Skeletal muscle satellite cell (primary cell): ENCODE results near the gene ZNF622.
"Not testable (repeated sequence)": the region's sequence is repeated elsewhere in the genome, so short reads cannot be mapped to it uniquely, and the experiment has no call there.

Source experiments
- H3K27me3 ChIP-seq: 2 replicates; pipeline ENCODE4 v1.7.0; 2013; ENCODE audit warnings: low read length; ENCODE audit not compliant: control insufficient read depth, insufficient read depth
- H3K36me3 ChIP-seq: 2 replicates; pipeline ENCODE4 v1.7.0; 2013; ENCODE audit warnings: mild to moderate bottlenecking, control low read depth, low read length; ENCODE audit not compliant: insufficient read depth
- H3K4me1 ChIP-seq: 2 replicates; pipeline ENCODE4 v1.7.0; 2013; ENCODE audit warnings: low read length; ENCODE audit not compliant: control insufficient read depth, insufficient read depth
- H3K4me2 ChIP-seq: 2 replicates; pipeline ENCODE4 v1.7.0; 2013; ENCODE audit warnings: mild to moderate bottlenecking, low read length
- H3K4me3 ChIP-seq: 2 replicates; pipeline ENCODE4 v1.7.0; 2013; ENCODE audit warnings: low read length
- H3K9ac ChIP-seq: 2 replicates; pipeline ENCODE4 v1.7.0; 2013; ENCODE audit warnings: mild to moderate bottlenecking, low read depth, low read length, moderate library complexity
- H3K9me3 ChIP-seq: replicated peaks from 2 replicates; pipeline ENCODE4 v1.7.0; 2013; ENCODE audit warnings: mild to moderate bottlenecking, control low read depth, low read length

ZNF622 gene

DNA sequence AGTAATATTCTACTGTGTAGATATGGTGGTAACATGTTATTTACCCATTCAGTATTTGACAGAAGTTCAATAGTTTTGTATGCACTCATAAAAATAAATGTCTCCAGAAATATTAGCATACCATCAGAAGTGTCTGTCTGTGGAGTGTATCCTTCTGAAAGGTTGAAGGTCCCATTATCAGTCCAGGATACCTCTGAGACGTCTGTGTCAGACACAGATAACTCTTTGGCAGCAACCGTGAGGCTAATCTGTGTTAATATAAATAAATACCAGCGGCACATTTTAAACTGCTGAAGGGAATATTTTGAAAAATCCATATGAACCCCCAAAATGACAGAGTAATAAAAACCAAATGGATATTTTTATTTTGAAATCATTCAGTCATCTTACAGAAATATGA lies 11.9 kb upstream of the ZNF622 start:
- no peaks in the 10 kb centered on the region for H3K9me3 ChIP-seq
- H3K4me3 ChIP-seq, result no peak overlapping the region
- no peaks in the 10 kb centered on the region for H3K27me3 ChIP-seq
- no peak overlapping the region for H3K4me2 ChIP-seq
- H3K9ac ChIP-seq, result no peak overlapping the region
- H3K4me1 ChIP-seq, result no peaks in the 10 kb centered on the region
- H3K36me3 ChIP-seq, result no peaks in the 10 kb centered on the region

- not testable (repeated sequence) for H3K36me3 ChIP-seq, H3K27me3 ChIP-seq, H3K4me2 ChIP-seq, H3K4me1 ChIP-seq, H3K9me3 ChIP-seq, H3K4me3 ChIP-seq, H3K9ac ChIP-seq
Observed at GRCh38 chr5:16476417-16476816, 10.8 kb upstream of the ZNF622 start.

DNA sequence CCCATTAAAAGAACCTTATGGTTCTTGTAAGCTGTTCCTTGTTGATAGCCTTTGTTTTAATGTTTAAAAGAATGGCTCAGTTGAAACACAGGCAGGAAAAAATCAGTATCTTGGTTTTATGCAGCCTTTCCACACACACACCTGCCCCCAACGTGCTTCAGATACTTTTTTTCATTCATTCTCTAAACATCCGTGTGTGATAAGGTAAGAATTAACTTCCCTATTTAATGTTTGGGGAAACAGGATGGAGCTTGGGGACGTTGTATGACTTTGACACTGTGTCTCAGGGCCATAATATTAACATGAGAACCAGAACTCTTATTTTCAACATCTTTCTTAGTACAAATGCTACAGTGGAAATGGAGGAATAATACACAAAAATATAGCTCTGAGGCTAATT lies 5.8 kb upstream of the ZNF622 start:
- no peaks in the 10 kb centered on the region for H3K9me3 ChIP-seq
- H3K4me2 ChIP-seq, result no peak overlapping the region
- H3K36me3 ChIP-seq, result no peaks in the 10 kb centered on the region
- H3K9ac ChIP-seq, result no peak overlapping the region
- H3K27me3 ChIP-seq, result no peaks in the 10 kb centered on the region
- H3K4me1 ChIP-seq, result peaks cover 17% of the 10 kb centered on the region
- H3K4me3 ChIP-seq, result no peak overlapping the region

DNA sequence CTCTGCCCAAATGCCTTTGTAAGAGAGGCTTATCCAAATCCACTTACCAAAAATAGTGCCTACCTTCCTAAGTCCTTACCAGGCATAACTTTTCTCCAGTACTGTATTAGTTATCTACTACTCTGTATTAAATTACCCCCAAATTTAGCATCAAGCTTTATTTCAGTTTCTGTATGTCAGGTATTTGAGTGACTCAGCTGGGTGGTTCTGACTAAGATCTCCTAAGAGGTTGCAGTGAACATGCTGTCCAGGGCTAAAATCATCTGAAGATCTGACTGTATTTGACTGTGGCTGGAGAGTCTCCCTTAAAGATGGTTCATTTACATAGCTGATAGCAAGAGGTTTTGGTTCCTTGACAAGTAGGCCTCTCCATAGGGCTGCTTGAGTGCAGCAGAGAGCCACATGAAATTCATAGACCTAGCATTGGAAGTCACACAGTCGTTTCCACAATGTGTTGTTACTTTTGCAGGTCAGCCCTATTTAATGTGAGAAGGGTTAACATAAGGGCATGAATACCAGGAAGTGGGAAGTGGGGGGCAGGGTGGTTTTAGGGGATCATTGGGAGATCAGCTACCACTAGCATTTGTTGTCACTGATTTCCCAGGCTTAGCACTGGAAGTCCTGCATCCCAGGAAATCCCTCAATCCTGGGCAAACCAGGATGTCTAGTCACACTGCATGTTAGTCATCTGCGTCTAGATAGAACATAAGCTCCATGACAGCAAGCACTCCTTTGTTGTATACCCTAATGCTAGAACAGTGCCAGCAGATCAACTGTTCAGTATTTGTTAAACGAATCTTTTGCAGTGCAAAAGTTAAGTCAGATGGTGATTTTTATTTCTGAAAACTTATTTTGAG lies 2.0 kb upstream of the ZNF622 start:
- peak overlapping the region; percentile 92 for H3K4me2 ChIP-seq
- H3K9ac ChIP-seq, result no peak overlapping the region
- no peaks in the 10 kb centered on the region for H3K9me3 ChIP-seq
- H3K36me3 ChIP-seq, result peaks cover 10% of the 10 kb centered on the region
- H3K4me1 ChIP-seq, result peaks cover 36% of the 10 kb centered on the region
- H3K4me3 ChIP-seq, result peak overlapping the region; percentile 90
- no peaks in the 10 kb centered on the region for H3K27me3 ChIP-seq

GRCh38 chr5:16464664-16465543 lies 696 bp downstream of the ZNF622 start:
- peak overlapping the region; percentile 90 for H3K4me3 ChIP-seq
- H3K9ac ChIP-seq, result peak overlapping the region; percentile 98
- no peaks in the 10 kb centered on the region for H3K9me3 ChIP-seq
- peaks cover 33% of the 10 kb centered on the region for H3K36me3 ChIP-seq
- peak overlapping the region; percentile 92 for H3K4me2 ChIP-seq
- peaks cover 58% of the 10 kb centered on the region for H3K4me1 ChIP-seq
- no peaks in the 10 kb centered on the region for H3K27me3 ChIP-seq

- Histone ChIP-seq H3K27me3 (no peaks in the 10 kb centered on the region), H3K9me3 (no peaks in the 10 kb centered on the region), H3K4me2 (peak overlapping the region; percentile 92), H3K4me1 (peaks cover 65% of the 10 kb centered on the region), H3K9ac (peak overlapping the region; percentile 98), H3K36me3 (peaks cover 40% of the 10 kb centered on the region), H3K4me3 (peak overlapping the region; percentile 90)
Observed at GRCh38 chr5:16464231-16464630, 1.4 kb downstream of the ZNF622 start.

DNA sequence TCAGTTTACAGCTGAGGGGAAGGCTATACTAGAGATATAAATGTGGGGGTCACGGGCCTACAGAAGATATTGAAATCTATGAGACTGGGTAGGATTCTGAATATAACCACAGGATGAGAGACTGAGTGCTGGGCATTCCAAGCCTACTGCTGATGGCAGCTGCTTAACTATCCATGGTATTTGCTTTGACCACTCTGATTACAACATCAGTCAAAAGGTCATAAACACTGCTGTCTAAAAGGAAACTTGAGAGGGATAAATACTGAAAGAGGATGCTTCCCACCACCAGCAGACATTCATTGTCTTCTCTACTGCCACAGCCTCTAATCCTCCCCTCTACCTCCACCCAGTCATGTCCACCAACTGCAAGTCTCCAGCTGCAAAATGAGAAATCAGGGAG lies 3.8 kb downstream of the ZNF622 start:
- peaks cover 62% of the 10 kb centered on the region for H3K36me3 ChIP-seq

GRCh38 chr5:16461026-16461425 lies 4.6 kb downstream of the ZNF622 start:
- H3K9me3 ChIP-seq, result no peaks in the 10 kb centered on the region
- peaks cover 66% of the 10 kb centered on the region for H3K36me3 ChIP-seq
- peak overlapping the region; percentile 39 for H3K4me3 ChIP-seq
- peak overlapping the region; percentile 58 for H3K9ac ChIP-seq
- peaks cover 75% of the 10 kb centered on the region for H3K4me1 ChIP-seq
- H3K4me2 ChIP-seq, result peak overlapping the region; percentile 71
- no peaks in the 10 kb centered on the region for H3K27me3 ChIP-seq

More for the DNA sequence above, 3.8 kb downstream of the ZNF622 start:
- peaks cover 71% of the 10 kb centered on the region for H3K4me1 ChIP-seq
- H3K4me3 ChIP-seq, result peak overlapping the region; percentile 39
- H3K27me3 ChIP-seq, result no peaks in the 10 kb centered on the region
- peak overlapping the region; percentile 71 for H3K4me2 ChIP-seq
- no peaks in the 10 kb centered on the region for H3K9me3 ChIP-seq
- H3K9ac ChIP-seq, result peak overlapping the region; percentile 58

DNA sequence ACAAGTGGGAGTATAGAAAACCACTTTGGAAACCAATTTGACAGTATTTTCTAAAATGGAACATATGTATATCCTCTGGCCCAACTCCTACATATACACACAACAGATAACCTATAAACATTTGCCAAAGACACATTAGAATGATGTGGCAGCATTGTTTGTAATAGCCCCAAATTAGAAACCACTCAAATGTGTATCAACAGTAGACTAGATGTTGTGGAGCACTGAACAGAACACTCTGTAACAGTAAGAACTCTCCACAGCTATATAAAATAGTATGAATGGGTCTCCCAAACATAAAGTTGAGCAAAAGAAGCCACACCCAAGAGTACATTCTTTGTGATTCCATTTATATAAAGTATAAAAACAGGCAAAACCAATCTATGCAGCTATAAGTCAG lies 6.1 kb downstream of the ZNF622 start:
- Histone ChIP-seq H3K27me3 (no peaks in the 10 kb centered on the region), H3K4me2 (no peak overlapping the region), H3K9ac (no peak overlapping the region), H3K4me3 (no peak overlapping the region), H3K9me3 (no peaks in the 10 kb centered on the region), H3K4me1 (peaks cover 81% of the 10 kb centered on the region), H3K36me3 (peaks cover 80% of the 10 kb centered on the region)

- H3K9me3 ChIP-seq, result no peaks in the 10 kb centered on the region
- no peaks in the 10 kb centered on the region for H3K27me3 ChIP-seq
- H3K4me2 ChIP-seq, result peak overlapping the region; percentile 2
- peaks cover 77% of the 10 kb centered on the region for H3K36me3 ChIP-seq
- no peak overlapping the region for H3K9ac ChIP-seq
- peaks cover 66% of the 10 kb centered on the region for H3K4me1 ChIP-seq
- H3K4me3 ChIP-seq, result no peak overlapping the region
Observed at GRCh38 chr5:16457853-16458252, 7.7 kb downstream of the ZNF622 start.

DNA sequence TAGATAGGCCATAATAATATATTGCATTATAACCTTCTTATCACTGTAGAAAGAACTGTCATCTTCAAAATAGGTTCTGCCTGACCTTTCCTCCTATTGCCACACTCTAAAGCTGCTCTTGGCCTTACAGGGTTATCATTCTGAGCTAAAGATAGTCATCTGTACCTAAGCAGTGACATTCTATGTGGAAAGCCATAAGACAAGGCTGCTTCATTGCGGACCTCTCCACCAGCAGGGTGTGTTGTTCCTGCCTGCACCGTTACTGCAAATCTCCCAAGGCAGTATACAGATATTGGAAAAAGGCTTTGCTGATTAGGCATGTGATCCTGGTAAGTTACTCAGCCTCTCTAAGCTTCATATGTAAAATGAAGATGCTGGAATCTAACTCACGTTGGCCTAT lies 8.1 kb downstream of the ZNF622 start:
- no peaks in the 10 kb centered on the region for H3K27me3 ChIP-seq
- H3K9ac ChIP-seq, result no peak overlapping the region
- H3K4me3 ChIP-seq, result no peak overlapping the region
- no peaks in the 10 kb centered on the region for H3K9me3 ChIP-seq
- H3K36me3 ChIP-seq, result peaks cover 77% of the 10 kb centered on the region
- H3K4me2 ChIP-seq, result peak overlapping the region; percentile 2
- peaks cover 62% of the 10 kb centered on the region for H3K4me1 ChIP-seq
